SK-N-SH (cell line): Measurements from ENCODE around the gene KLHL33. TPM values are rescaled to one million over a fixed set of nuclear protein-coding genes. Genes with fewer than 3 reads are reported as not detected.

Source experiments
- CTCF ChIA-PET: fragments of 300-600, 350-600 bp; formaldehyde crosslinking; extraction: SDS; loops from one replicate; lab custom pipeline; 2021; lab: Yijun Ruan, JAX
- POLR2A ChIA-PET: fragments of 350-600 bp; sonication (Branson Sonifier 250); formaldehyde crosslinking; extraction: SDS; loops from one replicate; lab custom pipeline; 2020; ENCODE audit warnings: antibody characterized with exemption, inconsistent platforms; lab: Yijun Ruan, JAX
- DNase-seq: peaks from one replicate; pipeline ENCODE4 v3.0.0; 2012
- H2AFZ ChIP-seq: fragments of 200-600 bp; sonication (generic); 2 replicates; pipeline ENCODE4 v1.8.1; 2016; ENCODE audit warnings: antibody characterized with exemption, mild to moderate bottlenecking, low read depth
- H3F3A ChIP-seq: fragments of 200-600 bp; sonication (generic); replicated peaks from 2 replicates; pipeline ENCODE3; 2016; ENCODE audit warnings: antibody characterized with exemption, mild to moderate bottlenecking; ENCODE audit not compliant: insufficient read depth
- H3K27ac ChIP-seq, 2 experiments: fragments of 200-500 bp in 1 of 2; fragments of 200-600 bp in 1 of 2; sonication (Bioruptor generic) in 1 of 2; sonication (generic), shearing (Covaris generic) in 1 of 2; 2 replicates each; pipeline versions ENCODE4 v1.5.1 to v1.6.1; 2014 to 2016; ENCODE audit warnings: low read depth in 2 of 2, inconsistent platforms in 1 of 2, low read length in 1 of 2, mild to moderate bottlenecking in 1 of 2, mixed read lengths in 1 of 2
- H3K27me3 ChIP-seq: fragments of 200-600 bp; sonication (generic), shearing (Covaris generic); 2 replicates; pipeline ENCODE4 v1.6.1; 2016; ENCODE audit warnings: mixed run types; ENCODE audit not compliant: insufficient read depth
- H3K36me3 ChIP-seq, 2 experiments: fragments of 200-500 bp in 1 of 2; fragments of 200-600 bp in 1 of 2; sonication (Bioruptor generic) in 1 of 2; sonication (generic) in 1 of 2; replicated peaks in 1 of 2; 2 replicates each; pipeline versions ENCODE3 to v1.5.1; 2014 to 2016; ENCODE audit warnings: low read length in 1 of 2, mild to moderate bottlenecking in 1 of 2; ENCODE audit not compliant: insufficient read depth in 2 of 2, control insufficient read depth in 1 of 2
- H3K4me1 ChIP-seq, 2 experiments: fragments of 200-500 bp in 1 of 2; fragments of 200-600 bp in 1 of 2; sonication (Bioruptor generic) in 1 of 2; sonication (generic), shearing (Covaris generic) in 1 of 2; 2 replicates each; pipeline versions ENCODE4 v1.5.1 to v1.6.1; 2014 to 2016; ENCODE audit warnings: low read depth in 1 of 2, low read length in 1 of 2, mixed run types in 1 of 2; ENCODE audit not compliant: insufficient read depth in 2 of 2, control insufficient read depth in 1 of 2
- H3K4me2 ChIP-seq: fragments of 200-600 bp; sonication (generic), shearing (Covaris generic); 2 replicates; pipeline ENCODE4 v1.6.1; 2017; ENCODE audit warnings: mixed run types
- H3K4me3 ChIP-seq, 2 experiments: fragments of 200-500 bp in 1 of 2; fragments of 200-600 bp in 1 of 2; sonication (Bioruptor generic) in 1 of 2; sonication (generic), shearing (Covaris generic) in 1 of 2; 2 replicates each; pipeline versions ENCODE4 v1.5.1 to v1.8.1; 2014 to 2016; ENCODE audit warnings: low read depth in 2 of 2, inconsistent platforms in 1 of 2, low read length in 1 of 2, mild to moderate bottlenecking in 1 of 2, mixed read lengths in 1 of 2, moderate library complexity in 1 of 2
- H3K79me2 ChIP-seq: fragments of 200-600 bp; sonication (generic); 2 replicates; pipeline ENCODE4 v1.8.1; 2017; ENCODE audit warnings: mild to moderate bottlenecking; ENCODE audit not compliant: insufficient read depth
- H3K9ac ChIP-seq: fragments of 200-600 bp; sonication (generic); 2 replicates; pipeline ENCODE4 v1.6.1; 2017; ENCODE audit warnings: mixed run types
- H3K9me2 ChIP-seq: fragments of 200-600 bp; sonication (generic); 2 replicates; pipeline ENCODE4 v1.6.1; 2017; ENCODE audit warnings: mixed run types
- H3K9me3 ChIP-seq: fragments of 200-600 bp; sonication (generic); 2 replicates; pipeline ENCODE4 v1.6.1; 2017; ENCODE audit warnings: mixed run types, mild to moderate bottlenecking, moderate library complexity
- H4K20me1 ChIP-seq: fragments of 200-600 bp; sonication (generic); 2 replicates; pipeline ENCODE4 v1.6.1; 2017; ENCODE audit warnings: mild to moderate bottlenecking, mixed run types; ENCODE audit not compliant: insufficient read depth
- CHD2 ChIP-seq: fragments of 150-350 bp; IDR thresholded peaks from 2 replicates; pipeline ENCODE4 v1.6.1; 2018; ENCODE audit warnings: low read length; ENCODE audit not compliant: partially characterized antibody
- CTCF ChIP-seq: fragments of 200-600 bp; sonication (generic); IDR thresholded peaks from 2 replicates; pipeline ENCODE4 v1.6.1; 2017; ENCODE audit warnings: antibody characterized with exemption, mild to moderate bottlenecking, moderate library complexity
- EZH2phosphoT487 ChIP-seq: fragments of 200-600 bp; sonication (generic); IDR thresholded peaks from 2 replicates; pipeline ENCODE4 v1.6.1; 2017; ENCODE audit warnings: low read depth, mixed run types, mild to moderate bottlenecking, antibody characterized with exemption, moderate library complexity, borderline replicate concordance
- FOSL2 ChIP-seq: IDR thresholded peaks from 2 replicates; pipeline ENCODE4 v1.4.0; 2012; ENCODE audit warnings: low read depth, mild to moderate bottlenecking, moderate library complexity, borderline replicate concordance
- FOXJ3 ChIP-seq: sonication (generic); formaldehyde crosslinking; IDR thresholded peaks from 2 replicates; pipeline ENCODE4 v1.5.1; 2020; ENCODE audit warnings: mild to moderate bottlenecking, missing genetic modification reagents
- FOXM1 ChIP-seq: IDR thresholded peaks from 2 replicates; pipeline ENCODE4 v1.4.0; 2012; ENCODE audit warnings: low read depth, mild to moderate bottlenecking
- GABPA ChIP-seq: IDR thresholded peaks from 2 replicates; pipeline ENCODE4 v1.4.0; 2012; ENCODE audit warnings: low read depth, mild to moderate bottlenecking
- GATA2 ChIP-seq: sonication (generic); formaldehyde crosslinking; IDR thresholded peaks from 2 replicates; pipeline ENCODE4 v1.5.0; 2020; ENCODE audit warnings: mild to moderate bottlenecking, missing genetic modification reagents
- MEF2A ChIP-seq: IDR thresholded peaks from 2 replicates; pipeline ENCODE4 v1.4.0; 2012; ENCODE audit warnings: low read depth, borderline replicate concordance
- MXI1 ChIP-seq: IDR thresholded peaks from 2 replicates; pipeline ENCODE4 v1.6.1; 2012; ENCODE audit warnings: mild to moderate bottlenecking, low read depth, low read length, improper control_type of control experiment
- NFIC ChIP-seq: IDR thresholded peaks from 2 replicates; pipeline ENCODE4 v1.4.0; 2012; ENCODE audit warnings: borderline replicate concordance
- NRF1 ChIP-seq: IDR thresholded peaks from 2 replicates; pipeline ENCODE4 v1.6.1; 2012; ENCODE audit warnings: low read depth, mild to moderate bottlenecking, low read length
- POLR2AphosphoS5 ChIP-seq: IDR thresholded peaks from 2 replicates; pipeline ENCODE4 v1.6.1; 2012; ENCODE audit warnings: low read depth, low read length
- RAD21 ChIP-seq: IDR thresholded peaks from 2 replicates; pipeline ENCODE4 v1.6.1; 2012; ENCODE audit warnings: mild to moderate bottlenecking, low read length
- RCOR1 ChIP-seq: fragments of 150-350 bp; IDR thresholded peaks from 2 replicates; pipeline ENCODE4 v1.6.1; 2017; ENCODE audit warnings: antibody characterized with exemption, low read length
- RXRA ChIP-seq: IDR thresholded peaks from 2 replicates; pipeline ENCODE4 v1.4.0; 2012; ENCODE audit warnings: low read depth, mild to moderate bottlenecking, borderline replicate concordance
- SIN3A ChIP-seq: IDR thresholded peaks from 2 replicates; pipeline ENCODE4 v1.6.1; 2012; ENCODE audit warnings: low read depth, mild to moderate bottlenecking, low read length, moderate library complexity, borderline replicate concordance
- SMC3 ChIP-seq: IDR thresholded peaks from 2 replicates; pipeline ENCODE4 v1.6.1; 2012; ENCODE audit warnings: low read depth, low read length, improper control_type of control experiment
- TAF1 ChIP-seq: IDR thresholded peaks from 2 replicates; pipeline ENCODE4 v1.6.1; 2012; ENCODE audit warnings: low read depth, mild to moderate bottlenecking, low read length, moderate library complexity, borderline replicate concordance
- TCF12 ChIP-seq: IDR thresholded peaks from 2 replicates; pipeline ENCODE4 v1.4.0; 2012
- TEAD4 ChIP-seq: IDR thresholded peaks from 2 replicates; pipeline ENCODE4 v1.4.0; 2012; ENCODE audit warnings: mild to moderate bottlenecking, borderline replicate concordance; ENCODE audit not compliant: insufficient read depth
- USF2 ChIP-seq: fragments of 150-350 bp; IDR thresholded peaks from 2 replicates; pipeline ENCODE4 v1.6.1; 2017; ENCODE audit warnings: antibody characterized with exemption, low read length, low read depth, borderline replicate concordance
- WGBS: methylation state at CpG from one replicate; pipeline ENCODE4 v1.1.6; 2017; ENCODE audit warnings: low lambda C conversion rate; 5-methylcytosine and 5-hydroxymethylcytosine counted together
- polyA plus RNA-seq, 3 experiments: library from polyadenylated mRNA; depleted of rRNA; stranded (reverse); fragments of >200 nt; gene quantifications; 2 replicates each; pipeline ENCODE4 v1.2.3, GENCODE V29; 2012
- TF ChIP-seq, protein P1 (sequence below): IDR thresholded peaks from 2 replicates; pipeline ENCODE4; 2012

KLHL33 gene
- polyA plus RNA-seq, 1 of the 3 experiments (the other 2 are of a cell fraction) = not detected

- no peaks in the 10 kb centered on the region for H3K36me3 ChIP-seq
- H3K4me2 ChIP-seq = no peak overlapping the region
- no peaks in the 10 kb centered on the region for H3F3A ChIP-seq
- 52% methylated on average over 5 of the region's 5 CpGs for WGBS
- no peak overlapping the region for H2AFZ ChIP-seq
- no peaks in the 10 kb centered on the region for H3K79me2 ChIP-seq
- H3K9ac ChIP-seq = no peak overlapping the region
- H3K27ac ChIP-seq = no peak overlapping the region
- H3K27me3 ChIP-seq = no peaks in the 10 kb centered on the region
- CTCF ChIA-PET = interaction anchor here (2.0 kb wide), 1 partner anchor 13 kb away, joined by 7 read pairs; no protein-coding TSS in a partner anchor
- no peaks in the 10 kb centered on the region for H4K20me1 ChIP-seq
- H3K9me2 ChIP-seq = no peaks in the 10 kb centered on the region
- no peak for DNase-seq
- no peaks in the 10 kb centered on the region for H3K9me3 ChIP-seq
- no peak overlapping the region for H3K4me3 ChIP-seq
- H3K4me1 ChIP-seq = peaks cover 0 to 7% of the 10 kb centered on the region in 2 experiments; a peak in 1 of 4 replicates
- TF ChIP-seq FOXM1 (no peak), RAD21 (no peak), GABPA (no peak), TEAD4 (no peak), POLR2AphosphoS5 (no peak), RCOR1 (no peak), FOXJ3 (CRISPR knock-in tag) (no peak), SIN3A (no peak), GATA2 (CRISPR knock-in tag) (no peak), TAF1 (no peak), CHD2 (no peak), NRF1 (no peak), CTCF (no peak), MXI1 (no peak), MEF2A (no peak), EZH2phosphoT487 (no peak), TCF12 (no peak), RXRA (no peak), NFIC (no peak)
- TF ChIP-seq, all 33 proteins: peak for 0
- POLR2A ChIA-PET = no interaction called here
Measured at GRCh38 chr14:20428802-20429201, 7.2 kb downstream of the KLHL33 start.

DNA sequence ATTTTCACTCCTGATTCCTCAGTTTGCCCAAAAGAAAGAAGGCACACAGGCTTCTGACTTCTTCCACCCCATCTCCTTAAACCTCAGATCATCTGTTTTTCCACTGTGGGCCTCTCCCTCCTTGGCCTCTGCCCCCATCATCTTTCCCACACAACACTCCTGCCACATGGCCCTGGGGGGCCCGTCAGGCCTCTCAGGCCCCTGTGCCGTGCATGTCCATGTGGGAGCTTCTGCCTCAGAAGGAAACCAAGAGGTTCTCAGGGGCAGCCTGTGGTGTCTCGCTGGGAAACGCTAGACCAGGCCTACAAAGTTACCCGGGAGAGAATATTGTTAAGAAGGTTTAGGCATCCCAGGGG is 8.0 kb downstream of the KLHL33 start:
- H3K4me3 ChIP-seq = no peak overlapping the region
- CTCF ChIA-PET = interaction anchor here (2.0 kb wide), 1 partner anchor 12 kb away, joined by 7 read pairs; no protein-coding TSS in a partner anchor
- peaks cover 0 to 7% of the 10 kb centered on the region in 2 experiments; a peak in 1 of 4 replicates for H3K4me1 ChIP-seq
- no peak overlapping the region for H3K9ac ChIP-seq
- H3F3A ChIP-seq = no peaks in the 10 kb centered on the region
- DNase-seq = no peak
- no peaks in the 10 kb centered on the region for H4K20me1 ChIP-seq
- H3K27me3 ChIP-seq = no peaks in the 10 kb centered on the region
- no peaks in the 10 kb centered on the region for H3K9me3 ChIP-seq
- no peaks in the 10 kb centered on the region for H3K79me2 ChIP-seq
- H3K36me3 ChIP-seq = no peaks in the 10 kb centered on the region
- H2AFZ ChIP-seq = peak overlapping the region; percentile 91; the same call in 1 of the 2 replicates
- H3K27ac ChIP-seq = no peak overlapping the region
- H3K4me2 ChIP-seq = no peak overlapping the region
- H3K9me2 ChIP-seq = no peaks in the 10 kb centered on the region
- 91% methylated on average over 5 of the region's 5 CpGs for WGBS
- POLR2A ChIA-PET = no interaction called here
- TF ChIP-seq FOSL2 (no peak), TCF12 (no peak), CHD2 (no peak), FOXJ3 (CRISPR knock-in tag) (no peak), GABPA (no peak), USF2 (no peak), MEF2A (no peak), FOXM1 (no peak), RAD21 (no peak), CTCF (no peak), SMC3 (no peak)
- TF ChIP-seq, protein P1, sequence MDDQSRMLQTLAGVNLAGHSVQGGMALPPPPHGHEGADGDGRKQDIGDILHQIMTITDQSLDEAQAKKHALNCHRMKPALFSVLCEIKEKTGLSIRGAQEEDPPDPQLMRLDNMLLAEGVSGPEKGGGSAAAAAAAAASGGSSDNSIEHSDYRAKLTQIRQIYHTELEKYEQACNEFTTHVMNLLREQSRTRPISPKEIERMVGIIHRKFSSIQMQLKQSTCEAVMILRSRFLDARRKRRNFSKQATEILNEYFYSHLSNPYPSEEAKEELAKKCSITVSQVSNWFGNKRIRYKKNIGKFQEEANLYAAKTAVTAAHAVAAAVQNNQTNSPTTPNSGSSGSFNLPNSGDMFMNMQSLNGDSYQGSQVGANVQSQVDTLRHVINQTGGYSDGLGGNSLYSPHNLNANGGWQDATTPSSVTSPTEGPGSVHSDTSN = no peak
